Measurements from ENCODE around the gene CLIC5. TPM values are rescaled to one million over a fixed set of nuclear protein-coding genes. Genes with fewer than 3 reads are reported as not detected.

Gene CLIC5
- total and polyA plus RNA-seq, 2 of the 8 experiments (the other 6 are each of a cell fraction or from before 2014, with no cell fraction given), result 0.12 to 0.15 TPM

DNA sequence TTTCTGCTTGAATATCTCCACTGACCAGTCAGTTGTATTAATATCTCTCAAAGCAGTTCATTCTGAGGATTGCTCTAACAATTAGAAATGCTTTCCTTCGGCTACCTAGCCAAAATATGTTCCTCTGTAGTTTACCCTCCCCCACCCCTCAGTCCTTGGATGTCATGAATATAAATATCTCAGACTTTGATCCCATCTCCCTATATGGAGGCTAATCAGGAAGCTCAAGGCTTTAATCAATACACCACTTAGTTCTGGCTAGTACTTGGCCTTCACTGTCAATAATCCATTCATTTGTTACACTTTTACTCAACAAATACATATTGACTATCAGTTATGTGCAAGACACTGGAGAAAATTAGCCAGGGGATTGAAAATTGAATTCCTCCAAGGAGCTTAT lies 60.1 kb downstream of the CLIC5 start:
- no peak overlapping the region for H2AK5ac ChIP-seq (ENCODE audit: low read depth, low read length)
- no peaks in the 10 kb centered on the region for H3K23me2 ChIP-seq (ENCODE audit: low read depth, low read length)
- 89% methylated on average over 1 of the region's 1 CpG; no CpG with 5 or more reads in 1 of the 2 experiments for WGBS, 2 experiments (ENCODE audit: extremely low coverage in 1 of 2, insufficient coverage in 1 of 2, insufficient read length in 1 of 2, insufficient replicate concordance in 2 of 2, low coverage in 1 of 2, low lambda C conversion rate in 2 of 2, missing lambda C conversion rate in 1 of 2)
- DNase-seq (ENCODE audit: low read depth in 1 of 2, low spot score in 2 of 2) (no peak), FAIRE-seq (no peak)
- no peak overlapping the region for H4K8ac ChIP-seq (ENCODE audit: extremely low read depth, insufficient read depth, low read length)
- CTCF ChIA-PET (ENCODE audit: partially characterized antibody), result interaction anchor here (0.7 to 2.1 kb wide), 4 partner anchors 9 to 59 kb away, joined by 3 to 8 read pairs (median 4); no protein-coding TSS in a partner anchor
- H3K79me2 ChIP-seq (ENCODE audit: control insufficient read depth in 1 of 2, insufficient read depth in 2 of 2, low read length in 2 of 2), result no peaks in the 10 kb centered on the region
- no peak overlapping the region for H3K18ac ChIP-seq (ENCODE audit: extremely low read depth, low read length)
- no peak overlapping the region for H3K9ac ChIP-seq (replicated peaks in 1 of 4; ENCODE audit: extremely low read depth in 1 of 4, low read depth in 3 of 4, low read length in 3 of 4)
- no peak overlapping the region for H2BK20ac ChIP-seq (ENCODE audit: low read length)
- no peak overlapping the region for H3K56ac ChIP-seq (replicated peaks; ENCODE audit: insufficient read length, low read depth, low read length)
- H2BK15ac ChIP-seq (ENCODE audit: low read length), result no peak overlapping the region
- H3K79me1 ChIP-seq (ENCODE audit: low read depth, low read length), result no peaks in the 10 kb centered on the region
- peaks cover 0 to 4% (median 0%) of the 10 kb centered on the region in 4 experiments; a peak in 3 of 7 replicates for H3K4me1 ChIP-seq (replicated peaks in 1 of 4; ENCODE audit: control insufficient read depth in 3 of 4, insufficient read depth in 4 of 4, low read length in 3 of 4)
- H4K20me1 ChIP-seq (replicated peaks in 1 of 2; ENCODE audit: control insufficient read depth in 1 of 2, insufficient read depth in 2 of 2, low read length in 2 of 2), result no peaks in the 10 kb centered on the region
- no peak overlapping the region for H2AFZ ChIP-seq (ENCODE audit: low read length)
- no peak overlapping the region for H3K4me2 ChIP-seq (ENCODE audit: insufficient read depth in 1 of 2, low read depth in 2 of 2, low read length in 2 of 2)
- POLR2A ChIA-PET (ENCODE audit: partially characterized antibody), result no interaction called here
- TF ChIP-seq CHD2 (IDR thresholded peaks at IDR 0.05; ENCODE audit: low read length), result no peak
- TF ChIP-seq SIRT6 (IDR thresholded peaks at IDR 0.05; ENCODE audit: low read length), result no peak
- TF ChIP-seq, protein P1, sequence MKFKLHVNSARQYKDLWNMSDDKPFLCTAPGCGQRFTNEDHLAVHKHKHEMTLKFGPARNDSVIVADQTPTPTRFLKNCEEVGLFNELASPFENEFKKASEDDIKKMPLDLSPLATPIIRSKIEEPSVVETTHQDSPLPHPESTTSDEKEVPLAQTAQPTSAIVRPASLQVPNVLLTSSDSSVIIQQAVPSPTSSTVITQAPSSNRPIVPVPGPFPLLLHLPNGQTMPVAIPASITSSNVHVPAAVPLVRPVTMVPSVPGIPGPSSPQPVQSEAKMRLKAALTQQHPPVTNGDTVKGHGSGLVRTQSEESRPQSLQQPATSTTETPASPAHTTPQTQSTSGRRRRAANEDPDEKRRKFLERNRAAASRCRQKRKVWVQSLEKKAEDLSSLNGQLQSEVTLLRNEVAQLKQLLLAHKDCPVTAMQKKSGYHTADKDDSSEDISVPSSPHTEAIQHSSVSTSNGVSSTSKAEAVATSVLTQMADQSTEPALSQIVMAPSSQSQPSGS (IDR thresholded peaks at IDR 0.05; ENCODE audit: low read length), result no peak
- TF ChIP-seq SUZ12 (IDR thresholded peaks at IDR 0.05; ENCODE audit: low read length), result no peak
- TF ChIP-seq, protein P2, sequence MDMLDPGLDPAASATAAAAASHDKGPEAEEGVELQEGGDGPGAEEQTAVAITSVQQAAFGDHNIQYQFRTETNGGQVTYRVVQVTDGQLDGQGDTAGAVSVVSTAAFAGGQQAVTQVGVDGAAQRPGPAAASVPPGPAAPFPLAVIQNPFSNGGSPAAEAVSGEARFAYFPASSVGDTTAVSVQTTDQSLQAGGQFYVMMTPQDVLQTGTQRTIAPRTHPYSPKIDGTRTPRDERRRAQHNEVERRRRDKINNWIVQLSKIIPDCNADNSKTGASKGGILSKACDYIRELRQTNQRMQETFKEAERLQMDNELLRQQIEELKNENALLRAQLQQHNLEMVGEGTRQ (IDR thresholded peaks at IDR 0.05; ENCODE audit: low read length), result no peak
- no peak for TF ChIP-seq JUN (IDR thresholded peaks at IDR 0.05; ENCODE audit: low read depth, low read length)
- TF ChIP-seq, protein P3, sequence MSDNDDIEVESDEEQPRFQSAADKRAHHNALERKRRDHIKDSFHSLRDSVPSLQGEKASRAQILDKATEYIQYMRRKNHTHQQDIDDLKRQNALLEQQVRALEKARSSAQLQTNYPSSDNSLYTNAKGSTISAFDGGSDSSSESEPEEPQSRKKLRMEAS (IDR thresholded peaks at IDR 0.05), result no peak
- no peak for TF ChIP-seq POU5F1 (IDR thresholded peaks at IDR 0.05; ENCODE audit: low read depth, low read length)
- TF ChIP-seq RXRA (IDR thresholded peaks at IDR 0.05; ENCODE audit: insufficient read depth, low read depth, low read length), result no peak
- no peak for TF ChIP-seq RBBP5 (IDR thresholded peaks at IDR 0.05; ENCODE audit: borderline replicate concordance, low read depth, low read length)
- no peak for TF ChIP-seq TAF1 (IDR thresholded peaks at IDR 0.05; ENCODE audit: low read depth, low read length)
- no peak for TF ChIP-seq NRF1 (IDR thresholded peaks at IDR 0.05; ENCODE audit: low read depth, low read length)
- H3K36me3 ChIP-seq (ENCODE audit: control insufficient read depth in 2 of 4, insufficient read depth in 4 of 4, low read length in 3 of 4), result no peaks in the 10 kb centered on the region
- 0 out of 7 replicates have a peak, but pooled peaks cover 0 to 2% (median 0%) of the 10 kb centered on the region in 4 experiments for H3K27me3 ChIP-seq (replicated peaks in 1 of 4; ENCODE audit: control insufficient read depth in 3 of 4, extremely low read depth in 1 of 4, insufficient read depth in 3 of 4, low read length in 3 of 4)
- no peak overlapping the region for H4K5ac ChIP-seq (ENCODE audit: insufficient read length, low read depth, low read length)
- no peak overlapping the region for H2BK5ac ChIP-seq (ENCODE audit: low read depth, low read length)
- no peak overlapping the region for H4K91ac ChIP-seq (replicated peaks; ENCODE audit: insufficient read length, low read length)
- no peak overlapping the region for H2BK12ac ChIP-seq (ENCODE audit: low read depth, low read length)
- no peak overlapping the region for H3K23ac ChIP-seq (ENCODE audit: insufficient read length)
- no peak overlapping the region for H2BK120ac ChIP-seq (replicated peaks; ENCODE audit: low read depth, low read length)
- no peak overlapping the region for H3K4me3 ChIP-seq (ENCODE audit: extremely low read depth in 1 of 4, insufficient read depth in 2 of 4, low read depth in 3 of 4, low read length in 4 of 4)
- no peak overlapping the region for H3K4ac ChIP-seq (replicated peaks; ENCODE audit: insufficient read length, low read depth, low read length)
- H3K9me3 ChIP-seq (ENCODE audit: insufficient read depth in 2 of 2, low read depth in 1 of 2, low read length in 1 of 2), result no peaks in the 10 kb centered on the region
- H3K14ac ChIP-seq (ENCODE audit: insufficient read length), result no peak overlapping the region
- no peak overlapping the region for H3K27ac ChIP-seq (ENCODE audit: low read depth, low read length)

Measured in H1 (cell line).